ENCODE data around the gene AOAH.

The AOAH gene

DNA sequence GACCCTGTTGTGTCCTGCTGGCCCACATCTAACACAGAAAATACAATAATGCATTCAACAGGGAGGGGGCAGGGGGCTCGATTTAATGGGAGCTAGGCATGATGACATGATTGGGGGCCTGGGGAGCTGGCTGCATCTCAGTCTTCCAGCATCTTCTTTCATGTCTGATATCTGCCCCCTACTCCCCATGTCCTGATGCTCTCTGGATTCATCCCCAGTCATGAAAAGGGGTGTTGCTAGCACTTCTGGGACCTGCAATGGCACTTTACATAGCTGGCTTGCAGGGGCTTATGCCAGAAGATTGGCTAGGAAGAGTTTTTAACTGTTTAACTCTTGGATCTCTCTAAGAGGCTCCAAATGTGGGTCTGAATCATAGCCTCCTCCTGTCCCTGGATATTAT, 94.9 kb downstream of the AOAH start:
- no peak for DNase-seq (ENCODE audit: low read depth)

GRCh38 chr7:36627836-36628235, 96.5 kb downstream of the AOAH start:
- no peak for DNase-seq (ENCODE audit: low read depth)

- DNase-seq (ENCODE audit: low read depth) = no peak
These were observed 98.2 kb downstream of the AOAH start for GRCh38 chr7:36626111-36626510.

GRCh38 chr7:36625247-36625646, 99.0 kb downstream of the AOAH start:
- peak; percentile 29 for DNase-seq (ENCODE audit: low read depth)

- DNase-seq (ENCODE audit: low read depth) = no peak
These were observed 101.0 kb downstream of the AOAH start for GRCh38 chr7:36623247-36623646.

DNA sequence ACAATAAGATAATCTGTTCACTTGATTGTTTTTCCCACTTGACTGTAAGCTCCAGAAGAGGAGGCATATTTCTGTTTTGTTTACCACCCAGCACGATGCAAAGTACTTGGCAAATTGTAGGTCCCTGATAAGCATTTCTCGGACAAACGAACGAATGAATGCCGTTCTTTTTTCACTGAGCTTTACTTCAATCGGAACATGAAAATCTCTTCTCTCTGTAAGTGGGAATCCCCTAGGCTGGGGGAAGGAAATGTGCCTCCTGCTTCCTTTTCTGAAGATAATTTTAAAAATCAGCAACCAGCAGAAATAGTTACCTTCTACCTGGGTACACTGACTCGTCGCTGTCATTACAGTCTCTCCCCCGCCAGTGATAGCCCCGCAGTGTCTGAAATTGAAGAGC, 102.9 kb downstream of the AOAH start:
- DNase-seq (ENCODE audit: low read depth) = no peak

DNA sequence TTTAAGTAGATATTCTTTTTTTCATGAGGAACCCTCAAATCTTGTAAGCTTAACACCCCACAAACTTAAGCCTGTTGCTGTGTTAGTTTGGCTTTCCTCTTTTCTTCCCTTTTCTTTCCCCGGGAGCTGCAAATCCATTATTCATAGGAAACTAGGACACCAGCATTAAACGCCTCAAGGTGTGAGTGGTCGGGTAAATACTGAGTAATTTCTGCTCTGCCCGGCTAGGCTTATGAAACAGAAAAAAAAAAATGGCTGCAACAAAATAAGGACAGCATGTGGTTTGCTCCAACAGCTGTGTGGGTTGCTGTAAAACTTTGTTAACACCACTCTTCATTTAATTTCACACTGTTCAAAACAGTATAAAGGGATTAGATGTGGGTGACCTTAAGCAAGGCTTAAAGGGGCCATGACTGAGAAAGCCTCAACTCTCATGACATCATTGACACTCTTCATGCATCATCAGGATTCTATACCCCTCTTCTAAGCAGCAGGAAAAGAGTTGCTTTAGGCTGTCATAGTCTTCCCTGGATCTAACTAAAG, 104.1 kb downstream of the AOAH start:
- no peak for DNase-seq (ENCODE audit: low read depth)

GRCh38 chr7:36617408-36617807, 106.9 kb downstream of the AOAH start:
- DNase-seq (ENCODE audit: low read depth) = no peak

- no peak for DNase-seq (ENCODE audit: low read depth)
These were observed 108.3 kb downstream of the AOAH start for GRCh38 chr7:36615852-36616540.

- no peak for DNase-seq (ENCODE audit: low read depth)
These were observed 109.3 kb downstream of the AOAH start for GRCh38 chr7:36614959-36615358.

- no peak for DNase-seq (ENCODE audit: low read depth)
These were observed 111.2 kb downstream of the AOAH start for GRCh38 chr7:36613031-36613614.

- DNase-seq (ENCODE audit: low read depth) = no peak
These were observed 112.6 kb downstream of the AOAH start for GRCh38 chr7:36611703-36612102.

DNA sequence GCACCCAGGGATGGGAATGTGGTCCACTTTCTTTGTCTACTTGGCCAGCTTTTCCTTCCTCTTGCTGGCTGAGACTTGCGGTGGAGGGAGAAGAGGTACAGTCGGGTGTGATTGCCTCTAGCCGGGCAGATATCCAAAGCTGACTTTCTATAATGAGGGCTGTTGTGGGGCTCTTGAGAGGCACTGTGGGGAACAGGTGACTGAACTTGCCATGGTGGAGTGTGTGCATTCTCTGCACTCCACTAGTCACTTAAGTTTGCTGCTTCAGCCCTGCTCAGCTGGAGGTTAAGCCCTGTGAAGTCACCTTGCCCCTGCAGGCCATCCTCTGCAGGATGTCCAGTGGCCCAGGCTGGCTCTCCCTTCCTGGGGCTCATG, 116.6 kb downstream of the AOAH start:
- no peak for DNase-seq (ENCODE audit: low read depth)

- no peak for DNase-seq (ENCODE audit: low read depth)
These were observed 117.1 kb downstream of the AOAH start for GRCh38 chr7:36606976-36607720.

GRCh38 chr7:36606153-36606975, 117.9 kb downstream of the AOAH start:
- no peak for DNase-seq (ENCODE audit: low read depth)

DNA sequence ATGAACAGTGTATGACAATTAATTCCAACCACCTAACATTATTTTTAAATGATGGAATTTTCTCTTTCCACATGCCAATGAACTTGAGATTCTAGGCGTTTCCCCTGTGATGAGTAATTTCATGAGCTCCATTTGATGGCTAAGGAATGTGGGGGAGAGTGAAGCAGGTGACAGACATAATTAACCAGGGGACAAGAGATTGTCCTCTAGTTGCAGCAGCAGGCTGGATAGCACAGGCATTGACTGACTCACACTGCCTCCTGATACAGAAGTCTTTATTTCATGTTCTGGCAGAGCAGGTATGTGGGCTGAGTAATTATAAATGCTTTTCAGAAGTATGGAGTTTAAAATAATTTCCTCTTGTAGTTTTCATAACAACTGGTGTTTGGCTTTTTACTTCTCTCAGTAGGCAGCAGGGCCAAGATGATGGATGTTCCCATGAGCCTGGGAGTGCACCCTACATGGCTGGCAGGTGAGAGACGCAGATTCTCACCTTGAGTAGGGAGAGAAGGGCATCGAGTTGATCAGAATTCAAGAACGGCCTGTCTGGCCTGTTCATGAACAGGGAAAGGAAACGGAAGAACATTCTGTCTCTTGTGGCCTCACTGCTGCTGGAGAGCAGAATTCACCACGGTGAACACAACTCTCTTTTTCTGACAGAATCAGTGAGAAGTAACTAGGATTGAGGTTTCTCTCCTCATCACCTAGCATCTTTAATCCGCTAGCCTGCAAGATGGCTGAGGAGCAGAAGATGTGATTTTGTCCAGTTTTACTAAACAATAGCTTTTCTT, 118.8 kb downstream of the AOAH start:
- no peak for DNase-seq (ENCODE audit: low read depth)

GRCh38 chr7:36604806-36605205, 119.5 kb downstream of the AOAH start:
- DNase-seq (ENCODE audit: low read depth) = no peak

- no peak for DNase-seq (ENCODE audit: low read depth)
These were observed 121.1 kb downstream of the AOAH start for GRCh38 chr7:36602934-36603887.

DNA sequence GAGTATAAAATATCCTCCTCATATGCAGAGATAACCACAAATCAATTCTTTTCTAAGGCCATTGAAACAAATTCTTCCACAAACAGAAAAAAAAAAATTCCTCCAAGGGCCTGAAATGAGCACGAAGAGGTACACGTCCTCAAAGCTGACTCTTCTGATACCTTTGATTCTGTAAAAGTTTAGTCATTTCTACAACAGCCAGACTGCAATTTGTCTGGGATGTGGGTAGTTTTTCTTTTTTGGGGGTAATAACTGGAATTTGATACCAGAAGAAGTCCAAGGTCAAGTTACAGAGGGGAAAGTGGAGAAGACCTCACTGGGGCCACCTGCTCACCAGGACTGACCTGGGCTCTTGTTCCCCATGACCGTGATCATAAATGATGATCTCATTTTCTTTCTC, 121.8 kb downstream of the AOAH start:
- no peak for DNase-seq (ENCODE audit: low read depth)

DNA sequence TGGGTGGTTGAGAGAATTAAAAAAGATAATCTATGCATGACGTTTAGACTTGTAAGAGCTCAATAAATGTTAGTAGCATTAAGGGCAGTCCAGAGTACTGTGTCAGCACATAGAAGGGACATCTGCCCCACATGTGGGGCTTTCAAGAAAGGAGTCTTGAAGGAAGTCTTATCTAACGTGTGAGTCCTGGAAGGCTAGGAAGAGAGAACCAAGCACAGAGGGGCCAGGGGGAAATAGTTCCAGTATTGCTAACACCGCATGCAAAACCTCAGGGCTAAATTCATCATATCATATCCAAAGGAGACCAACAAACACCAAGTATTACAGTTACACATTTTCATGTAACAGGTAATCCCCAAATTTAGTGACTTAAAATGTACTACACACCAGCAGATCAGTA, 122.7 kb downstream of the AOAH start:
- DNase-seq (ENCODE audit: low read depth) = no peak
